HCT116 (cell line): ENCODE measurements around the gene NT5C3A.
"Not testable (repeated sequence)": the region's sequence is repeated elsewhere in the genome, so short reads cannot be mapped to it uniquely, and the experiment has no call there.

Experiments used
- POLR2A ChIP-seq: IDR thresholded peaks from 2 replicates; pipeline ENCODE4 v1.7.0; 2011; ENCODE audit warnings: borderline replicate concordance; ENCODE audit not compliant: insufficient read depth, insufficient read length; ENCODE audit errors: extremely low read depth
- RAD21 ChIP-seq: IDR thresholded peaks from 2 replicates; pipeline ENCODE4 v1.6.1; 2012; ENCODE audit warnings: low read depth, mild to moderate bottlenecking
- TF ChIP-seq, protein P1 (sequence below): IDR thresholded peaks from 2 replicates; pipeline ENCODE4 v1.6.1; 2012; ENCODE audit warnings: low read depth
- TF ChIP-seq, protein P2 (sequence below): IDR thresholded peaks from 2 replicates; pipeline ENCODE4 v1.6.1; 2012

DNA sequence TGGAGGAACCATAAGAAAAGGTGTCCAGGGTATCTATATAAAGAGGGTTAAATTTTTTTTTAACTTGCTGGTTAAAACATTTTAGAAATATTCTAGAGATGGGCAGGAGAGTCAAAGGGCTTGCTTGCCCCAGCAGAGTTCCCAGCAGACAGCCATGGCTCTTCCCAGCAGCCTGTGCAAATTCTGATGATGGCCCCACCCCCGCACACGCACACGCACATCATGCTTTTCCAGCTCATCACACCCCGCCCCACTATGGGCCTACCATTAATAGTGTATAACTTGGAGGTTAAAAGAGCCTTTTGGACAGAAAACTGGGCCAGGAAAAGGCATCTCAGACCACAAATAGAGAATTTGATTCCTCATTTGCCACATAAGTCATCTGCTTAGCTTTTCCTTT lies 56.9 kb downstream of the NT5C3A start:
- TF ChIP-seq, protein P1, sequence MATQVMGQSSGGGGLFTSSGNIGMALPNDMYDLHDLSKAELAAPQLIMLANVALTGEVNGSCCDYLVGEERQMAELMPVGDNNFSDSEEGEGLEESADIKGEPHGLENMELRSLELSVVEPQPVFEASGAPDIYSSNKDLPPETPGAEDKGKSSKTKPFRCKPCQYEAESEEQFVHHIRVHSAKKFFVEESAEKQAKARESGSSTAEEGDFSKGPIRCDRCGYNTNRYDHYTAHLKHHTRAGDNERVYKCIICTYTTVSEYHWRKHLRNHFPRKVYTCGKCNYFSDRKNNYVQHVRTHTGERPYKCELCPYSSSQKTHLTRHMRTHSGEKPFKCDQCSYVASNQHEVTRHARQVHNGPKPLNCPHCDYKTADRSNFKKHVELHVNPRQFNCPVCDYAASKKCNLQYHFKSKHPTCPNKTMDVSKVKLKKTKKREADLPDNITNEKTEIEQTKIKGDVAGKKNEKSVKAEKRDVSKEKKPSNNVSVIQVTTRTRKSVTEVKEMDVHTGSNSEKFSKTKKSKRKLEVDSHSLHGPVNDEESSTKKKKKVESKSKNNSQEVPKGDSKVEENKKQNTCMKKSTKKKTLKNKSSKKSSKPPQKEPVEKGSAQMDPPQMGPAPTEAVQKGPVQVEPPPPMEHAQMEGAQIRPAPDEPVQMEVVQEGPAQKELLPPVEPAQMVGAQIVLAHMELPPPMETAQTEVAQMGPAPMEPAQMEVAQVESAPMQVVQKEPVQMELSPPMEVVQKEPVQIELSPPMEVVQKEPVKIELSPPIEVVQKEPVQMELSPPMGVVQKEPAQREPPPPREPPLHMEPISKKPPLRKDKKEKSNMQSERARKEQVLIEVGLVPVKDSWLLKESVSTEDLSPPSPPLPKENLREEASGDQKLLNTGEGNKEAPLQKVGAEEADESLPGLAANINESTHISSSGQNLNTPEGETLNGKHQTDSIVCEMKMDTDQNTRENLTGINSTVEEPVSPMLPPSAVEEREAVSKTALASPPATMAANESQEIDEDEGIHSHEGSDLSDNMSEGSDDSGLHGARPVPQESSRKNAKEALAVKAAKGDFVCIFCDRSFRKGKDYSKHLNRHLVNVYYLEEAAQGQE, result not testable (repeated sequence)
- not testable (repeated sequence) for TF ChIP-seq POLR2A, RAD21
- TF ChIP-seq, protein P2, sequence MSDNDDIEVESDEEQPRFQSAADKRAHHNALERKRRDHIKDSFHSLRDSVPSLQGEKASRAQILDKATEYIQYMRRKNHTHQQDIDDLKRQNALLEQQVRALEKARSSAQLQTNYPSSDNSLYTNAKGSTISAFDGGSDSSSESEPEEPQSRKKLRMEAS, result not testable (repeated sequence)
